ENCODE data around the gene TRIO. TPM values are rescaled to one million over a fixed set of nuclear protein-coding genes. Genes with fewer than 3 reads are reported as not detected.

Gene TRIO
- total RNA-seq, 1 donor from 2014 or later: 200 TPM

DNA sequence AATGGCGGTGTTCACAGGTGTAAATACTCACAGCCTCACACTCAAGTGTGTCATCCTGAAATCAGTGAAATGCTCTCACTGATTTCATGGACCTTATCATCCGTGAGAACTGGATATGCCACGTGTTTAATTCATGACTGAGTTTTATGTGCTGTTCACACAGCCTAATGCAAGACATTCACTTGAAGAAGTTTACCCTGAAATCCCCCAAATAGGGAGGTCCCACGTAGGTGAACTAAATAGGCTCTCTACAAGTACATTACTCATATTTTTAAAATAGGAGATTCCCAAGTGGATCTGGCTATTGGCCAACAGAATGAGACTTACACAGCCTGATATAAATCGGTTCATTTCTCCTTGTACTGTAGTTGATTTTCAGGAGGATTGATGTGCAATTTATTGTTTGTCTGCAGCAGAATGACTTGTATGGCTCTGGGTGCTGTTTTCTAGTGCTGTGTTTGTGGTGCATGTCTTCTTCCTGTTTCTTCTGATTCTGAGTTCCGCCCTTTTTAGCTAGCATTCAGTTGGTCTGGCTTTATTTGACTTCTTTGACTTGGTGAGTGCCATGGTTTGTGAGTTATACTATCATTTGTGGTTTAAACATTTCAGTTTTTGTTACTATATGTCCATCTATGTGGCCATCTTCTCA lies 25.1 kb downstream of the TRIO start:
- TF ChIP-seq, protein P1, sequence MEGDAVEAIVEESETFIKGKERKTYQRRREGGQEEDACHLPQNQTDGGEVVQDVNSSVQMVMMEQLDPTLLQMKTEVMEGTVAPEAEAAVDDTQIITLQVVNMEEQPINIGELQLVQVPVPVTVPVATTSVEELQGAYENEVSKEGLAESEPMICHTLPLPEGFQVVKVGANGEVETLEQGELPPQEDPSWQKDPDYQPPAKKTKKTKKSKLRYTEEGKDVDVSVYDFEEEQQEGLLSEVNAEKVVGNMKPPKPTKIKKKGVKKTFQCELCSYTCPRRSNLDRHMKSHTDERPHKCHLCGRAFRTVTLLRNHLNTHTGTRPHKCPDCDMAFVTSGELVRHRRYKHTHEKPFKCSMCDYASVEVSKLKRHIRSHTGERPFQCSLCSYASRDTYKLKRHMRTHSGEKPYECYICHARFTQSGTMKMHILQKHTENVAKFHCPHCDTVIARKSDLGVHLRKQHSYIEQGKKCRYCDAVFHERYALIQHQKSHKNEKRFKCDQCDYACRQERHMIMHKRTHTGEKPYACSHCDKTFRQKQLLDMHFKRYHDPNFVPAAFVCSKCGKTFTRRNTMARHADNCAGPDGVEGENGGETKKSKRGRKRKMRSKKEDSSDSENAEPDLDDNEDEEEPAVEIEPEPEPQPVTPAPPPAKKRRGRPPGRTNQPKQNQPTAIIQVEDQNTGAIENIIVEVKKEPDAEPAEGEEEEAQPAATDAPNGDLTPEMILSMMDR (IDR thresholded peaks at IDR 0.05): no peak
- Mint-ChIP-seq H3K4me1 (ENCODE audit: low read depth) (peaks cover 80% of the 10 kb centered on the region), H3K9me3 (ENCODE audit: low read depth) (peaks cover 10% of the 10 kb centered on the region), H3K27me3 (ENCODE audit: low read depth) (no peaks in the 10 kb centered on the region), H3K4me3 (ENCODE audit: unreplicated experiment) (no peak overlapping the region), H3K27ac (ENCODE audit: unreplicated experiment) (peak overlapping the region; percentile 53), H3K36me3 (ENCODE audit: low read depth) (peaks cover 3% of the 10 kb centered on the region)
- DNase-seq (ENCODE audit: low spot score): no peak

DNA sequence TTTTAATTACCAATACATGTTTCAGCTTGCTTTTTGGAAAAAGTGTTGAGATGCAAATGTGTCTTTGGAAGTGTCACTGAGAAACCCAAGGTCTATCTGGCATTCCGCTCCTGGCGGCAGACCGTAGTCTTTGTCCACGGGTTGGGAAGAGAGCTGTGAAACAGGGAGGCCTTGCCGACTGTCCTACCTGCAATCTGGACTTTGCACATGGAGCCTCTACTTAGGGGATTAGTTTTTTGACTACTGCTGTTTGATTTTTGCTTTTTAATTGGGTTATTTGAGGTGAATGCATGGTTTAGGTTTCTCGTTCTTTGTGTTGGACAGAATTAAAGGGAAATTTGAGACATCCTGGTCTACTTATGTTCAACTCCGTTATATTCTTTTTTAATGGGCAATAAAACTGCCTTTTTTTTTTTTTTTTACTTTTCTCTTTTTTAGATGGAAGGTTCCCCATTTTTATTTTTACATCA lies 25.7 kb downstream of the TRIO start:
- Mint-ChIP-seq H3K27me3 (ENCODE audit: low read depth) (no peaks in the 10 kb centered on the region), H3K9me3 (ENCODE audit: low read depth) (peaks cover 9% of the 10 kb centered on the region), H3K36me3 (ENCODE audit: low read depth) (peaks cover 3% of the 10 kb centered on the region), H3K27ac (ENCODE audit: unreplicated experiment) (peak overlapping the region; percentile 53), H3K4me1 (ENCODE audit: low read depth) (peaks cover 83% of the 10 kb centered on the region), H3K4me3 (ENCODE audit: unreplicated experiment) (no peak overlapping the region)
- DNase-seq (ENCODE audit: low spot score): no peak
- TF ChIP-seq, protein P1 (IDR thresholded peaks at IDR 0.05): no peak

DNA sequence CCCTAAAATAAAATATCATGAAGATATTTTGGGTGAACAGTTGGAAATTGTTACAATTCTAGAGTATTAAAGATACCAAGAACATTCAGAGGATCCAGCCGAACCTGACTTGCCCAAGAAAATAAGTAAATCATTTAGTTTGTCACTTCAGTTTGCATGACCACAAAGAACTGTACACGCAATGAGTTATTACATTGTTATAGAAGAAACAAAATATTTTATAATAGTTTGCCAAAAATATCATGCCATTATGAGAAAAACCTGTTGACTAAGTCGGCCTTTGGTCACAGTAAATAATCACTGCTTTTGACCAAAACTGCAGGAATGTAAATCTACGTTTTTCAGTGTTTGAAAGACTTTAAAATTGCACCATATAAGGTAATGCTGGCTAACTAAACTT lies 27.9 kb downstream of the TRIO start:
- H3K9me3 Mint-ChIP-seq (ENCODE audit: low read depth): no peaks in the 10 kb centered on the region
- TF ChIP-seq, protein P1 (IDR thresholded peaks at IDR 0.05): no peak
- H3K4me1 Mint-ChIP-seq (ENCODE audit: low read depth): peaks cover 90% of the 10 kb centered on the region
- no peak for DNase-seq (ENCODE audit: low spot score)
- H3K36me3 Mint-ChIP-seq (ENCODE audit: low read depth): no peaks in the 10 kb centered on the region
- H3K27me3 Mint-ChIP-seq (ENCODE audit: low read depth): no peaks in the 10 kb centered on the region
- H3K27ac Mint-ChIP-seq (ENCODE audit: unreplicated experiment): no peak overlapping the region
- H3K4me3 Mint-ChIP-seq (ENCODE audit: unreplicated experiment): no peak overlapping the region

DNA sequence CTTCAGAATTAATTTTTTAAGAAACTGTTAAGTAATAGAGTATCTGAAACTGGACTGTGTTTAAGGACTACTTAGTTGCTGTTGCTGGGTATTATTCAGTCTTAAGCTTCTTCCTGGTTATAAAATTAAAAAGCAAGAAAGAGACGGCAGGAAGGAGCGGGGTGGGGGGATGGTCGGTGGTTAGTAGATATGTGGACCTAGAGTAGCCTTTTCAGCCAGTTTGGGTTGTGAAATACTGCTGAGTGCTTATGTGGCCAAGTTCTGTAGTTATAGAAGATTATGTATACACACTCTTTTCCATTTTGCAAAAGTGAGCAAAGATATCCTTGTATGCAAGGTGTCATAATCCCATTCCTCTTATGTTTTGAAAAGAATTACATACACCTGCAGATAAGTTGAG lies 28.5 kb downstream of the TRIO start:
- Mint-ChIP-seq H3K4me1 (ENCODE audit: low read depth) (peaks cover 84% of the 10 kb centered on the region), H3K36me3 (ENCODE audit: low read depth) (no peaks in the 10 kb centered on the region), H3K4me3 (ENCODE audit: unreplicated experiment) (no peak overlapping the region), H3K27me3 (ENCODE audit: low read depth) (no peaks in the 10 kb centered on the region), H3K9me3 (ENCODE audit: low read depth) (no peaks in the 10 kb centered on the region), H3K27ac (ENCODE audit: unreplicated experiment) (peak overlapping the region; percentile 36)
- no peak for DNase-seq (ENCODE audit: low spot score)
- TF ChIP-seq, protein P1 (IDR thresholded peaks at IDR 0.05): no peak

DNA sequence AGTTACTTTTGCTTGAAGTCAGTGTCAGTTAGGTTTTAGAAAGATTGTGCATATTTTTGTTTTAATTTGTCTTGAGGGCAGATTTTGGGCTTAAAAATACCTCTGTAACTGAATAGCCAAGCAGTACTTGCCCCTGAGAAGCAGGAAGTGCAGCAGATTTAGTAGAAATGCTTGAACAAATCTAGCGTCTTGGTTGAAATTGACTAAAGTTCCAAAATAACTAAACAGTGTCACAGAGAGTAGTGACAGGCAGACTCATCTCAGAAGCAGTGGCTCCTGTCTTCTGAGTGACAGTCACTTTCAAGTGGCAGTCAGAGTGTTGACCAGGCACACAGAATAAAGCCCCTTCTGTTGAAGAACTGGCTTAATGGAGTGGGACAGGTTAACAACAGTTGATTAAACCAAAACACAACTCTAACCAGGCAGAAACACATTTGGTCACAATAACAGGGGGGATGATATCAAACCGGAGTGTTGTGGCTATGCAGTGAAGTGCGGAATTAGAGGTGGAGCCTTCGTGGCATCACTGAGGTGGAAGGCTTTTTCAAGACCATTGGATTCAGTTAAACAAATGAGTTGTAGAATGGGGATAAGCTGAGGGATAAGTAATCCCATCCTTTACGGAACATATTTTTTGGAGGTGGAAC lies 29.1 kb downstream of the TRIO start:
- no peaks in the 10 kb centered on the region for H3K9me3 Mint-ChIP-seq (ENCODE audit: low read depth)
- TF ChIP-seq, protein P1 (IDR thresholded peaks at IDR 0.05): no peak
- H3K4me1 Mint-ChIP-seq (ENCODE audit: low read depth): peaks cover 81% of the 10 kb centered on the region
- H3K27me3 Mint-ChIP-seq (ENCODE audit: low read depth): no peaks in the 10 kb centered on the region
- no peak overlapping the region for H3K4me3 Mint-ChIP-seq (ENCODE audit: unreplicated experiment)
- peak overlapping the region; percentile 36 for H3K27ac Mint-ChIP-seq (ENCODE audit: unreplicated experiment)
- H3K36me3 Mint-ChIP-seq (ENCODE audit: low read depth): no peaks in the 10 kb centered on the region
- DNase-seq (ENCODE audit: low spot score): no peak

Measured in chondrocyte (in vitro differentiated cells).